Fibroblast of lung (primary cell): ENCODE measurements around the gene TBCB.

Experiments
- CTCF ChIP-seq, 2 donors: IDR thresholded peaks in 1 of 2; conservative IDR thresholded peaks in 1 of 2; 1 replicate in 1 of 2; 2 replicates in 1 of 2; pipeline ENCODE4 v1.5.1; 2011 to 2012; ENCODE audit warnings: low read length in 2 of 2, control low read depth in 1 of 2, inconsistent platforms in 1 of 2, low read depth in 1 of 2, mild to moderate bottlenecking in 1 of 2
- EZH2 ChIP-seq: IDR thresholded peaks from 2 replicates; pipeline ENCODE4 v1.5.1; 2012; ENCODE audit warnings: low read length, control low read depth, mild to moderate bottlenecking; ENCODE audit errors: missing control alignments

- TF ChIP-seq EZH2 (no peak), CTCF (conservative IDR thresholded peaks at IDR 0.05 in 1 of 2, IDR thresholded peaks at IDR 0.05 in 1 of 2; ENCODE audit: low read depth in 1 of 2, low read length in 2 of 2) (no peak)
Measured at GRCh38 chr19:36149673-36150406, 34.6 kb downstream of the TBCB start.
